Epithelial cell of prostate (primary cell): ENCODE results near the gene MCF2L2.

Experiments used
- DNase-seq: peaks from one replicate; pipeline ENCODE4 v3.0.0-alpha.2; 2011; ENCODE audit warnings: low read depth, low spot score
- H3K27ac ChIP-seq: fragments of 450-650 bp; 2 replicates; pipeline ENCODE4 v1.5.1; 2017; ENCODE audit warnings: mild to moderate bottlenecking

MCF2L2 gene

DNA sequence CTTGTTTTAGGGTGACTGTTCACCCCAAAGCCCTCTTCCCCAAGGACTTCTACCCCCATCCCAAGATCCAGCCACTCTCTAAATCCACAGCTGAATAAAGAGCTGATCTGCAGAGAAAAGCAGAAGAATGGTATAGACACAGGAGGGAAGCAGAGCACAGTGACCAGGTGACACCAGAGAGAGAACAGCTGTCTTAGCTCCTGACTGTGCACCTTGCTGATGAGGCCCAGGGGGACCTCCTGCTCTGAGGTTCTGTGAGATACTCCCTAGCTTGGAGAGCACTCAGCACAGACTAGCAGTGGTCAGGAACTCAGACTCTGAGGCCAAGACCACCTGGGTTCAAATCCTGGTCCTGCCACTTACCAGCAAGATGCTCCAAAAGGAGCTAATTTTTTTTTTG is 17.7 kb downstream of the MCF2L2 start:
- DNase-seq: no peak
- H3K27ac ChIP-seq: no peak overlapping the region

DNA sequence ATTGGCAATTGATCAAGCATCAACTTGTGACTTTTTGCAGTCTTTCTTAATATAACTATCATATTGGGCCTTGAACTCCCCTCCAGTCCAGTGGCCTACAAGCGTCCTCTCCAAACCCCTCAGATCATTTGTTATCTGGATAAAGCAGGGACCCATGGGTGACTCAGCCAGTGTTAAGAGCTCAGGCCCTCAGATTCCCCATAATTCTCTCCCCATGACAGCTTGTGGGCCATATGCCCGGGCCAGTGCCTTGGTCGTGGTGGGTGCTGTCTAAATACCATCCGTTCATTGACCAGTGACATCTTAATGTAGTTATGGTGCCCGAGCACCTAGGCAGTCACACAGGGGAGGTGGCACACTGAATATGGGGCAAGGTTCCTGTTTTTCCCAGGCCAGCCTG is 18.1 kb downstream of the MCF2L2 start:
- DNase-seq: no peak
- no peak overlapping the region for H3K27ac ChIP-seq

DNA sequence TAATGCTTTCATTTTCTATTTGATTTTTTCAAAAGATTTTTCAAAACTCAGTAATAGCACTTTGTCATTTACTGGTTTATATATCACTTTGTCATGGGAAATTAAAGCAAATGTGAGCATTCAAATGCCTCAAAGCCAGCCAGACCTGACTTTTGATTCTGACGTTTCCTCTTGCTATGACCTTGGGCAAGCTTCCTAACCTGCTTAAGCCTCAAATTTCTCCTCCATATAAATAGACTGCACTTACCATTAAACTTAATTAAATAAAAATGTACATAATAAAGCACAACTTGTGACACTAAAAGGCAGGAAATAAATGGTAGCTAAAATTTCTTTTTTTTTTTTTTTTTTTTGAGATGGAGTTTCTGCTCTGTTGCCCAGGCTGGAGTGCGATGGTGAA is 19.2 kb downstream of the MCF2L2 start:
- DNase-seq: no peak
- H3K27ac ChIP-seq: no peak overlapping the region

DNA sequence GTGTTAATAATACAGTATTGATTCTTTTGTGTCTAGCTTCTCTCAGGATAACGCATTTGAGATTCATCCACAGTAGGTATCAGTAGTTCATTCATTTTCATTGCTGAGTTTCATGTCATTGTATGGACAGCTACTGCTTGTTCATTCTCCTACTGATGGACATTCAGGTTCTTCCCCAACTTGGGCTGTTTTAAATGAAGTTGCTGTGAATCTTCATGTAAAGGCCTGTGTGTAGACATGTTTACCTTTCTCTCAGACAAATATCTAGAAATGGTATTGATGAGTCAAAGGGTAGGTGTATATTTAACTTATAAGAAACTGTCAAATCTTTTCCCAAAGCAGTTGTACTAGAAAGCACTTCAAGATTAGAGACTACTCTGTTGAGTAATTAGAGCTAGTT is 26.7 kb downstream of the MCF2L2 start:
- no peak for DNase-seq
- no peak overlapping the region for H3K27ac ChIP-seq

DNA sequence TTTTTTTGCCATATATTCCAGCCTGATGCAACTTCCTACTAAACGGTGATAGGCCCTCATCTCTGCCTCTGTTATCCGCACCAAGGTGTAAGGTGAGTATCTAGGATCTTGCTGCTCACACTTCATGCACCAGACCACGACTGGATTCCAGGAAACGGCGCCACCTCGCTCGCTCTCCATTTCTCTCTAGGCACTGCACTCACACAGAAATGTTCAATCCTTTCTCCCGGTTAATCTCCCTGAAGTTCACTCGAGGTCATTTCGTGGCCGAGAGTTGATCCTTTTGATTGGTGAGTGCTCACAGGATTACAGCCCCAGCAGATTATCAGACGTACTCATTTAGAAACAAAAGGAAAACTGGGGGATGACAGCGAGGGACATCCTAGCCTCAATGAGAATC is 28.1 kb downstream of the MCF2L2 start:
- DNase-seq: no peak
- no peak overlapping the region for H3K27ac ChIP-seq

DNA sequence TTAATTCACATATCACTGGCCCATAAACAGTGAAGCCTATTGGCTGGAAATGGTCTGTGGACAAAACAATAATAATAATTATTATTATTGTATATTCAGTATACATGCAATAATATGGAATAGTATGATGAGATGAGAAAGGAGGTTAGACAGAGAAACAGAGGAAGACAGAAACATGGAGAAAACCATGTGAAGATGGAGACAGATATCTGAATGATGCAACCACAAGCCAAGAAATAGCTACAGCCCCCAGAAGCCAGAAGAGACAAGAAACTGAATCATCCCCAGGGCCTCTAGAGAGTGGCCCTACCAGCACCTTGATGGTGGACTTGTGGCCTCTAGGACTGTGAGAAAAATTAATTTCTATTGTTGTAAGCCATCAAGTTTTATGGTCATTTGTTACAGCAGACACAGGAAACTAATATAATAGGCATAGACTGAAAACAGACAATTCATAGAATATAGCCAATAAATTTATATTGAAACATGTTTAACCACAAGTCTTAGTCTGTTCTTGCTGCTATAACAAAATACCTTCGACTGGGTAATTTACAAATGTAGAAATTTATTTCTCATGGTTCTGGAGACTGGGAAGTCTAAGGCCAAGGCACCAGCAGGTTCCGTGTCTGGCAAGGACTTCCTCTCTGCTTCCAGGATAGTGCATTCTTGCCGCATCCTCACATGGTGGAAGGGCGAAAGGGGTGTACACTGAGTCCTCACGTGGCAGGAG is 31.6 kb downstream of the MCF2L2 start:
- H3K27ac ChIP-seq: no peak overlapping the region
- DNase-seq: no peak

DNA sequence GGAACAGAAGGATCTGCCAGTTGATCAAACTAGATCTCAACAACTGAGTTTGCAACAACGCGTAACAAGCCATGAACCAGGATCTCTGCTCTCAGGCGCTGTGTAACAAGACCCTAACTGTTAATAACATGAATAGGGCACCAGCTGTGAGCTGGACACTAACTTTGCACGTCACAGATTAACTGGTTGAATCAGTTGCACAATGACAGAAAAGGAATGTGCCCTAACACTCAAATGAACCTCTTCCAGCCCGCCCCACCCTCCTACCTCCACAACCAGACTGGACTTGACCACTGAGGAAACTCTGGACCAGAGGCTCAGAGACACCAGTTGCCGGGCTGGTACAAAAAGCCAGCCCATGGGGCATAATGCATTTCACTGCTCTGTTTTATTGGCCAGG is 34.3 kb downstream of the MCF2L2 start:
- H3K27ac ChIP-seq: no peak overlapping the region
- no peak for DNase-seq

DNA sequence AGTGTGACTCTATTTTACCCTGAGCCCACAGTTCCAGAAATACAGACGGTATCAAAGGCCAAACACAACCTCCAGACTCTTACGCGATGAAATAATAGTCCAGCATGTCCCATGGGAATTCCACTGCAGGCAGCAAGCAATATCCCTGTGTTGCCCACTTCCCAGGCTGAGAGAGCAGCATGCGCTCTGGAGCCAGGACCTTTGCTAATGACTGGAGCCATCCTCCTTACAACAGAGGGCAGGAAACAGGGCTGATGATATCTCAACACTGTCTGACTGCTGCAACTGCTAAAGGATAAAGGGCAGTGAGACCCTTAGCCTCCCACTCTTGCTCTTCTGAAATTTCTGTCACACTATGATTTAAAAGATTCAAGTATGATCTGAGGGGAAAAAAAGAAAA is 34.8 kb downstream of the MCF2L2 start:
- no peak for DNase-seq
- H3K27ac ChIP-seq: no peak overlapping the region

DNA sequence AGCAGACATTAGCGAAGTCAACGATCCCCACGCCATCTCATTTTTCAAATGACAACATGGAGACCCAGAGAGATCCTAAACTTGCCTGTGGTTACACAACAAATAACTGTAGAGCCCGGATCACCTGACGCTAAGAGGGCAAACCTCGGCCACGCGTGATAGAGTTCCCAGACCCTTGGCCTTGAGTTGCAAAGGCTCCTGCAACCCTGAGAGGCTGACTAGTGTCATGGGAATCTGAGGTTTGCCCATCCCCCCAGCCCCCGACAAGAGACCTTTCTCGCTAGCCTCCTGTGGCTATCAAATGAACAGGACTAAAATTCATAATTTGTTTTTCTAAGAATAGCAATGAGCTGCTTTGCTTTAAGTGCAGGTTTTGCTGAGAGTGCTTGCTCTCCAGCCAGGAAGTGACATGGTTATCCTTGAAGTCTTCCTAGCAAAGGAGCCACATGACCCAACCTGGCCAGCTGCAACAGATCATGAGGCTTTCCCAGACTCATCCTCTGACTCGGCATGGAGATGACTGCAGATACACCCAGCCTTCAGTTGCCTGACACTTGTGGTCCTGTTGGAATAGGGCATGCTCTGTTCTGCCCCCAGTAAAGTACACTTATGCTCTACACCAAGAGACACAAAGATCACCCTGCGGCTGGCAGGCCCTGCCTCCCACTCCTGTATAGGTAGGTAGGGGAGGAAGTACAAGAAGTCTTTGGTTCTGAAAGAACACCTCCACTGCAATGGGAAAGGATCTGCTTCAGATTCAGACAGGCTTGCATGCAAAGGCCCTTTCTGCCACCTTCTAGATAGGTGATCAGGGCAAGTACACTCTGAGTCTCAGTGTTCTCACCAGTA is 36.0 kb downstream of the MCF2L2 start:
- no peak overlapping the region for H3K27ac ChIP-seq
- DNase-seq: no peak

DNA sequence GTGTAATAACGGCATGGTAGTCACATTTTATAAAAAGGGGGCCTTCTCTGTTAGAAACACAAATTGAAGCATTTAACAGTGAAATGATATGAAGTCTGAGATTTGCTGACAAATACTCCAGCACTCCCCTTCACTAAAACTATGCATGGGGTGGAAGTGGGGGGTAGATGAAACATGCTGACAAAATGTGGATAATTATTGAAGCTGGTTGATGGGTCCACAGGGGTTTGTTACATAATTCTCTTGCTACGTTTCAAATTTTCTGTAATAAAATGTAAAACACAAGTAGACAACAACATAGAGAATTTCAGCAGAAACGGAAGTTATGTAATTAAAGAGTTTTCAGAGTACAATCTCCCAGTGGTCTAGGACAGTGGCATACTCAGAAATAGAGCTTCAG is 37.0 kb downstream of the MCF2L2 start:
- no peak for DNase-seq
- no peak overlapping the region for H3K27ac ChIP-seq

DNA sequence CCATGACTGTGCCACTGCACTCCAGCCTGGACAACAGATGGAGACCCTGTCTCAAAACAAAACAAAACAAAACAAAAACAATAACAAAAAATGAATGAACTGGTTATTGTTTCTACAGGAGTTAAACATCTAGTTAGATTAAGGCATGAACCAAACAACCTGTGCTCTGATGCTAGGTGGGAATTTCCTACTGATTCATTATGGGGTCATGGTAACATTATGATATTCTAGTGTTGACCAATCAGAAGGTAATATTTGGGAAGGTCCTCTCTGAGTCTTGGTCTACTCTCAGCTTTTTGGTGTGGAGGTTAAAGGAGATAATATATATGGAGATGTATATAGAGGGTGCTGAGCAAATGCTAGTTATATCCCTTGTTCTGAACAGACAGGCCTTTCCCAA is 37.6 kb downstream of the MCF2L2 start:
- DNase-seq: no peak
- H3K27ac ChIP-seq: no peak overlapping the region

DNA sequence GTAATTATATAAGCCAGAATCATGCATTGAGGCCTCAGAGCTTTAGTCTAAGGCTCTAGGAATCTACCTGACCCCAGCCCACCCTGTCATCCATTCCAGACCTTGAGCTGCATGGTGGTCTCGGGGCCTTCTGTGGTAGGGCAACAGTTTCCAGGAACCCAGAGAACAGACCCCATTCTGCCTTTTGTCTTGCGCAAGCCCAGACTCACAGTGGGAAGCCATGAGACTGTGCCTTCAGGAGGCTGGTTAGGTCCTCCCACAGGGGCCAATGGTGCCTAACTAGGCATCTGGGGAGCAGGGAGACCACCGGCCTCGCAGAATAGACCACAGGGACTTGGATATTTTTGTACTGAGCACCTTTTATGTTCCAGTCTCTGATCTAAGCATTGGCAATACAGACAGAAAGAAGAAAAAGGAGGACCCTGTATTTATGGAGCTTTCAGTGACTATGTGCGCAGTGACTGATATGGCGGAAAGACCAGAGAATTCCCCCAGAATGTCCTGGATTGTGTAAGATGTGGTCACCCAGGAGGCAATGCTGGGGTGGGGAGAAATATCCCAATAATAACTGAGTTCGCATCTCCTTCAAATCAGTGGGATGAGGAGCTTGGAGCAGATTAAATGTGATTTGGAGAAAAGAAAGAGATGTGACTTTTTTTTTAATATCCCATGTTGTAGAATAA is 40.1 kb downstream of the MCF2L2 start:
- DNase-seq: no peak
- H3K27ac ChIP-seq: no peak overlapping the region

DNA sequence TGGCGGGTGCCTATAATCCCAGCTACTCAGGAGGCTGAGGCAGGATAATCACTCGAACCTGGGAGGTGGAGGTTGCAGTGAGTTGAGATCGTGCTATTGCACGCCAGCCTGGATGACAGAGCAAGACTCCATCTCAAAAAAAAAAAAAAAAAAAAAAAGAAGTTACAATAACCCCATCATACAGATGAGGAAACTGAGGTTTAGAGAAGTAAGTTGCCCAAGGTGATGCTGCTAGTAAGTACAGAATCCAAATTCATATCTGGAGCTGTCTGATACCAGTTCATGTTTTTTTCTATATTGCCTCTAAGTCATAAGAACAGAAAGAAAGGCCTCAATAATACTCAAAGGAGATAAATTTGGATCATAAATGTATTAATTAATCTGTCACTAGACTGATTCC is 40.6 kb downstream of the MCF2L2 start:
- no peak overlapping the region for H3K27ac ChIP-seq
- DNase-seq: no peak

DNA sequence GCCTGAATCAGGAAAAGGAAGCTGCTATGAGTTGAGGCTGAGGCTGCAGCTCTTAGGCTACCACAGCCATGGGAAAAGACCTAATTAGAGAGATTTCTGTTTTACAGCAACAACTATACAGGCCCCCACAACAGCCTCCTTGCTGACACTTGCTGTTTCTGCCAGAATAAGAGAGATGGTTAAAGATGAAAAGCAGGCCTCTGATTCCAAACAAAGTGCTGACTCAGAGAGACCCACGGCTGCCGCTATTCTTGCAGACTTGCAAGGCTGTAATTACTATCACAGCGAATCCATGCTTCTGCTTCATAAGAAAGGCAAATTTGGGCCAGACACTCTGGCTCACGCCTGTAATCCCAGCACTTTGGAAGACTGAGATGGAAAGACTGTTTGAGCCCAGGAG is 41.8 kb downstream of the MCF2L2 start:
- no peak overlapping the region for H3K27ac ChIP-seq

DNA sequence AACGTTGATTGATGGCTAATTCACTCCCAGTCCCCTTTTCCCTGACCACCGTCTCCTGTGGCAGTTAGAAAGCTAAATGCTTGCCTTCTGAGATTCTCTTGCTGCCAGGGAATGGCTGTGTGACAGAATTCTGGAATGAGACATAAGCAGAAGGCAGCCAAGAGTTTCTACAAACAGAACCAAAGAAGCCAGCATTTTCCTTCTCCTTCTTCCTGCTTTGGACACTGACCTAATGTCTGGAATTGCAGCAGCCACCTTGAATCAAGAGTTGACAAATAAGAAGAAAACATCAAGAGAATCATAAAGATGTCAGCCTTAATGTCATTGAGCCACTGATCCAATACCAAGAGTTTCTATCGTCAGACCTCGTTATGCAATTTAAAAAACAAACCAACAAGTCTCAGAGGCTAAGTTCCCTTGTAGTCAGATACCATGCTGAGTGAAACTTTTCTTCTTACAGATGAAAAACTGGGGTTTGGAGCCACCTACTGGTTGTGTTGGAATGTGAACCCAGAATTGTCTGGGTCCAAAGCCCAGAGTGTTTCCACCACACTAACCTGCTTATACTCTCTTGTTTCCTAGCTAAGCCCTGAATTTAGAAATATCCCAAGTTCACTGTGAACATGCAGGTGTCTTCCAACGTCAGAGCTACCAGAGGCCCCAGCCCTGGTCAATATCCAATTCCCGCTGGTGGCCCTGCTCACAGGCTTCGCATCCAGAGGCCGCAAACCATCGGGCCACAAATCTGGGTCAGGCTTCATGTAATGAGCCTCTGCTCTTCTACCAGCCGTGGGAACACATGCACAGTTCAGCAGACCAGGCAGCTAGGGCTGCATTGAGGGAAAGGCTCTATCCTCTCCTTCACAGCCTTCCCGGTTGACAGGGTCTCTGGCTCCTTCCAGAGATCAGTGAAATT is 42.5 kb downstream of the MCF2L2 start:
- no peak overlapping the region for H3K27ac ChIP-seq
- peak; percentile 29 for DNase-seq

More for the DNA sequence above, 41.8 kb downstream of the MCF2L2 start:
- no peak for DNase-seq

DNA sequence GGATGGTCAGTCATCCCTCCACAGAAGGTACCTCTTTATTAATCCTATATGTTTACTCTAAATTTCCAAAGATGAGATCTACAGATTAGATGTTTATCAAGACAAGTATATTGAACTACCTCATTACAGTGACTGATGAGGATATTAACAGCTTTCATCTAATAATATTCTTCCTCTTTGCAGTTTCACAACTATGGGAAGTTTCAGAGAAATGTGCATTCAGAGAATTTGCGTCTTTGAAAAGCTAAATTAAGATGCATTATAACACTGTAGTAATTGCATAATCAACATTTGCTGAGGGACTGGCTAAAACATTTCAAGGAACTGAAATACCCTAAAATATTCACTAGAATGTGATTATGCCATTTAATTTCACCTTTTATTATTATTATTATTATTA is 46.7 kb downstream of the MCF2L2 start:
- H3K27ac ChIP-seq: peak overlapping the region; percentile 38
- no peak for DNase-seq

DNA sequence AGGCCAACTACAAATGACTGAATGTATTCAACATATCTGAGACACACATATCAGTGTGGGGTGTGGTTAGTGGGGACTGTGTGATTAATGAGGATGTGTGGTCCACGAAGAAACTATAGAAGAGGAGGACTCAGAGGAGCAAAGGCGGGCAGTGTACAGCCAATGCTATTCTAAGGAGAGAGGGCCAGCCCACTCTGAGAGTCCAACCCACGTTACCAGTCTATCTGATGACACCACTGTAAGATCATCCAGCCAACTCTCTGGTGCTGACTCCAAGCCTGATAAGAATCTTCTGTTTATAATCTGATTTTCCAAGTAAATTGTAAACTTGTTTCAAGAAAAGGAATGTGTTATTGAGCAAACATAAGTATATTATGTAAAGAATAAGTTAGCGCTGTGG is 47.2 kb downstream of the MCF2L2 start:
- peak overlapping the region; percentile 38 for H3K27ac ChIP-seq
- DNase-seq: peak; percentile 44

DNA sequence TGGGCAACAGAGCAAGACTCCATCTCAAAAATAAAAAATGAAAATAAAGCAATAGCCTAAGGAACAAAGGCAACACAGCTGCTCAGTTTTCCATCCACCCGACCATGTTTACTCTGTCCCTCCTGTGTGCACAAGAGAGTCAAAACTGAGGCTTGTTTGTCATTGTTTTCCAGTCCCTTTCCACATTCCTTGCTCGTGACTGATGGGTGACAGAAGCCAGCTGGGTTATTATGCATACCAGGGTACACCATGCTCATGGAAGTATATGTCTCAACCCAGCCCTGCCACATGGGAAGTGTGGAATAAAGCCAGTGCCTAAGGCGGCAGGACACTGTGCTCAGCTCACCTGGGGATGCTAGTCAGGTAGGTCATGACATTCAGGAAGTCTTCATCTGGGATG is 49.5 kb downstream of the MCF2L2 start:
- DNase-seq: no peak

DNA sequence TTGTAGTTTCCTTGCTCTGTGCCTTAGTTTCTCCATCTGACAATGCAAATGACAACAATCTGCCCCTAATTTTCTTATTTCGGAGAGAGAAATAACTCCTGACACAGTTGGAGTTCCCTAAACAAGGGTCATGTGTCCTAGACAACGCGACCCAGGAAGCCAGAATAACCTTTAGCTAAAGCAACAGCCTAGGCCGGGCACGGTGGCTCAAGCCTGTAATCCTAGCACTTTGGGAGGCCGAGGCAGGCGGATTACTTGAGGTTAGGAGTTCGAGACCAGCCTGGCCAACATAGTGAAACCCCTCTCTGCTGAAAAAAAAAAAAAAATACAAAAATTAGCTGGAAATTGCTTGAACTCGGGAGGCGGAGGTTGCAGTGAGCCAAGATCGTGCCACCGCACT is 49.9 kb downstream of the MCF2L2 start:
- H3K27ac ChIP-seq: peak overlapping the region; percentile 75
- DNase-seq: no peak

More for the DNA sequence above, 49.5 kb downstream of the MCF2L2 start:
- peak overlapping the region; percentile 75 for H3K27ac ChIP-seq

DNA sequence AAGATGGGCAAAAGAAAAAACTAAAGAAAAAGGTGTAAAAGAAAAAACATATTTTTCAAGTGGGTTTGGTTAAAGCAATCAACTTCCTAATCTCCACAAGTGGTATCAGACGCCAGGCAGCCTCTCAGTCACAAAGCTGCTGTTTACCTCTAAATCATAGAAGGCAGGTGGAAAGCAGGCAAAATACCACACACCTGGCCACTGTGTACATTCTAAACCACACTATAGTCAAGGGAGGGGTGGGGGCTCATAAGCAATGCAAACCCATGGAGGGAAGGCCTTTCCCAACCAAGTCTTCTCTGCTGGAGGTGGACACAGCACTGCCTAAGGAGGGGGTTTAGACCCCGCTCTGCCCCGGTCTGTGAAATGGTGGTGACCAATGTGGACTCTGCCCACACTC is 50.4 kb downstream of the MCF2L2 start:
- DNase-seq: no peak
- peak overlapping the region; percentile 75 for H3K27ac ChIP-seq
